Stimulated activated CD4-positive, alpha-beta T cell treated with anti-CD3 and anti-CD28 coated beads, Interleukin-15, amount 100 ng/mL, for 48 hours (primary cell): ENCODE results near the gene KIF23.

Source experiments
- DNase-seq, 2 donors: peaks; one replicate each; pipeline ENCODE4 v3.0.0-alpha.2; 2020; ENCODE audit warnings: low read depth in 2 of 2

The KIF23 gene

GRCh38 chr15:69463182-69463756 lies 49.1 kb downstream of the KIF23 start:
- DNase-seq: no peak

GRCh38 chr15:69465253-69465652 lies 51.1 kb downstream of the KIF23 start:
- DNase-seq: no peak

- no peak for DNase-seq
Measured at GRCh38 chr15:69466733-69467132, 52.6 kb downstream of the KIF23 start.

DNA sequence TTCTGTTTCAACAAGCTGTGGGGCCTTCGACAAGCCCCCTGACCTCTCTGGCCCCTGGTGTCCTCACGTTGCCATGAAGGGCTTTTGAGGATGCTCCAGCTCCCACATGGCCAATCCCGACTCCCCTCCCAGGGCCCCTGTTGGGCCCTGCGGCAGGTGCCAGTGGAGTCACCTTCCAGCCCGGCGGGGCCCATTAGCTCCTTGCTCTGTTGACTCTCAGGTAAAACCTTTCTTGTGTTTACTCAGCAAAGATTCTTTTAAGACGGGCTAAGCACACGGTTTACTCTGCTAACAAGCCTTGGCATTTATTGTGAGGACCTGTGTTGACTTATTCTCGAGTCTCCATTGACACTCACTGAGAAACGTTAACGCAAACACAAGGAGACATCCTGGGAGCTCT lies 53.5 kb downstream of the KIF23 start:
- DNase-seq: no peak

DNA sequence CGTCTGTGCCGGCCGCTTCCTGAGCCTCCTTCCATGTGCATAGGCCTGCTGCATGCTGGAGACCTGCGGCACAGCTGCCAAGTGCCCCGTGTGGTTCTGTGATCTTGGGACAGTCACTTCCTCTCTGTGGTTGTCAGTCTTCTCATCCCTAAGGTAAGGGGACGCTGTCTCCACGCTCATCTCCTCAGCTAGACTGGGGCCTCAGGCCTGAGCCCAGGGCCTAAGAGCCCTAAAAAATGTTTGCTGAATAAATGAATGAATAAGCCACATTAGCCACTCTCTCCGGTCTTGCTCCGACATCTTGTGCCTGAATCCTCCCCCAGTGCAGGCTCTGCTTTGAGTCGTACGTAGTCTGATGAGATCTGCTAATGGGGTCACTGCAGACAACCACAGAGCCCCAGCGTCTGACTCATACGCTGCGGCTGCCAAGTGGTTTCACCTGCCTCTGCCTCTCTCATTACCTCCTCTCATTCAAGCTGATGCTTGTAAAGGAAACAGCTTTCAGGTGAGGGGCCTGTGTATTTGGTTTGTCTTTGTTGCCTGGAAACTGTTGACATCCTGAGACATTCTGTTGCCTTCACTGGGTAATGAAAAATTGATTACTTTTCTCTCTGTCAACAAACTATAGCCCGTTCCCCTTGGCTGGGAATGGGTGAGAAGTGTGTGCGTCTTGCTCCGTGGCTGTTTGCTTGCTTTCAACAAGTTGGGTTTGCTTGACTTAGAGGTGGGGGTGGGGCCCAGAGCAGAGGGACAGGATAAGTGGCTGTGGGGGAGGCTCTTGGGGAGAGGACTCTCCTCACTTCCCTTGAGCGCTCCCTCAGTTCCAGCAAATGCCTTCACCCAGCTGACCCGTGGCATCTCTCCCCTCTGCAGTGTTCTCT lies 54.3 kb downstream of the KIF23 start:
- DNase-seq: peak; percentile 71 to 73

- DNase-seq: no peak
Measured at GRCh38 chr15:69469467-69470201, 55.5 kb downstream of the KIF23 start.

- DNase-seq: no peak
Measured at GRCh38 chr15:69472046-69472445, 57.9 kb downstream of the KIF23 start.

DNA sequence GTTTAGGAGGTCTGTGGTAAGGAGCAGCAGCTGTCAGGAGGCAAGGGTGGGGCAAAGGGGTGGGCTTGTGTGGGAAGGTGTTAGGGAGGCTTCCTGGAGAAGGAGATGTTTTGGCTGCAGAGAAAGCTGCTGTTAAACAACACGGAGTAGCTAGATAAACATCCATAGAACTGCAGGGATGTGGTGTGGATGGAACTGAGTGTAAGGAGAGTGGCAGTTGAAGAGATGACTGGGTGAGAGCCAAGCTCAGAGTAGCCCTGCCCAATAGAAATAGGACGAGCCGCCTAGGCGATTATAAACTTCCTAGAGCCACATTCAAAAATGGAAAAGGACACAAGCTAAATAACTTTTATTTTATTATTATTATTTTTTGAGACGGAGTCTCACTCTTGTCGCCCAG lies 58.4 kb downstream of the KIF23 start:
- DNase-seq: no peak

GRCh38 chr15:69474291-69474690 lies 60.1 kb downstream of the KIF23 start:
- DNase-seq: no peak

DNA sequence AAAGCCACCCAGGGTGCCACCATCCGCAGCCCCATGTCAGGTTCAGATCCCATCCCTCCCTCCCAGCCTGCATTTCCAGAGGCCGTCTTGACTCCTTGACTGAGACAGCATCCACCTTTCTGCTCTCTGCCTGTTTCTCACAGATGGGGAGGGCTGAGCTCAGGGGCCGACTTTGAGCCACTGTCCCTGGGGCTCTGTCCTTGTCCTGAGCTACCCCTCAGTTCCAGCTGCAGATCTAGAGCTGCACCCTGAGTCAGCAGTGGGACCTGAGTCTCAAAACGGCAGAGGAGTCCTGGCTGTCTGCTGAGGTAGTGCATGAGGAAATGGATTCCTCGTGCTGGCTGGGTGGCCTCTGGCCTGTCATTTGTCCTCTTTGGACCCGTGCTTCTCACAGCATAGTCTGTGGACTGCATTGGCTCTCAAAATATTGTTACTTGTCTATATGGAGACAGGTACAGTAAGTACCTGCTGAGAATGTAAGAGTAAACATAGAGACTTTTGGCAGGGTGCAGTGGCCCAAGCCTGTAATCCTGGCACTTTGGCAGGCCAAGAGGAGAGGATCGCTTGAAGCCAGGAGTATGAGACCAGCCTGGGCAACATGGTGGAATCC lies 60.8 kb downstream of the KIF23 start:
- no peak for DNase-seq

DNA sequence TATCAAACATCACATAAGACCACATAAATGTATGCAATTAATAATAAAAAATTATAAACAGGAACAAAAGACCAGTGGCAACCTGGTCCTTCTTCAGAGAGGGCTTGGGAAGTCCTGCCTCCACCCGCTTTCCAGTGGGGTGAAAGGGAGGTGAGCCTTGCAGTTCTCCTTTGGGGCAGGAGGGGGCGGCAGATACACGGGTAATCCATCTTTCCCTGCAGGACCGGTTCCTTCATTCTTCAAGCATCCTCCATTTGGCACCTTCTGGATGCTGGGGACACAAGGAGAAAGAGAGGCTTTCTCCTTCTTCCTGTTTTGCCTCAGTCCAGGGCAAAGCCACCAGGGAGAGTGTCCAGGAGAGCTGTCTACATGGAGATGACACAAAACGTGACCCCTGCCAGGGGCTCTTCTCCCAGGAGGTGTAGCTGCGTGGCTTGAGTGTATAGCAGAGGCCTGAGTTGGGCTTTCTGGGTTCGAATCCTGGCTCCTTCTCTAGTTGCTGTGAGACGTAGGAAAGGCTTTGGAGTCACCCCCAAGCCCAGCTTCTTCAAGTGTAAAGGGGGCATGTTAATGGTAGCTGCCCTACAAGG lies 61.7 kb downstream of the KIF23 start:
- DNase-seq: peak in 1 of 2 donors; percentile 67

DNA sequence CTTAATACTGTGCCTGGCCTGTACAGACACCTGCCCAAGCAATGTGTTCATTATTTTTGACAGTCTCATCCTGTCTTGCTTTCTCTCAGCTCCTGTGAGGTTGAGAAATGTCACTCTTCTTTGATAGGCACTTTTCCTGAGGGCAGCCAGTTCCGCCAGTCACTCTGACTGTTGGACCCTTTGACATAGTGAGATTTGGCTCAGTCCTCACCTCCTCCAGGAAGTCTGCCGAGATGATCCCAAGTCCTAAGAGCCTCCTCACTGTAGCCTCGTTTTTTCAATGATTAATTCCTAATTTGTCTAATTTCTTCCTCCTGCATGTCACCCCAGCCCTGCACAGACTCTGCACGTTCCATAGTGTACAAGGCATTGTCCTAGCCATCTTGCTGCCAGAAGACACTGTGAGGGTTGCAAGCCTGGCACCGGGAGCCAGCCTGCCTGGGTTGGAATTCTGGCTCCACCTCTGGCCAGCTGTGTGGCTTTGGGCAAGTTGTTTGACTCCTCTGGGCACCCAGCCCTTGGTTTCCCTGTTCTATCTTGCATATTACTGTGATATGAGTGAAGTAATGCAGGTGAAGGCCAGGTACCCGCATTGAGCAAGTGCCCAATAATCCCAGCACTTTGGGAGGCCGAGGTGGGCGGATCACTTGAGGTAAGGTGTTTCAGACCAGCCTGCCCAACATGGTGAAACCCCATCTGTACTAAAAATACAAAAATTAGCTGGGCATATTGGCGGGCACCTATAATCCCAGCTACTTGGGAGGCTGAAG lies 62.7 kb downstream of the KIF23 start:
- no peak for DNase-seq

DNA sequence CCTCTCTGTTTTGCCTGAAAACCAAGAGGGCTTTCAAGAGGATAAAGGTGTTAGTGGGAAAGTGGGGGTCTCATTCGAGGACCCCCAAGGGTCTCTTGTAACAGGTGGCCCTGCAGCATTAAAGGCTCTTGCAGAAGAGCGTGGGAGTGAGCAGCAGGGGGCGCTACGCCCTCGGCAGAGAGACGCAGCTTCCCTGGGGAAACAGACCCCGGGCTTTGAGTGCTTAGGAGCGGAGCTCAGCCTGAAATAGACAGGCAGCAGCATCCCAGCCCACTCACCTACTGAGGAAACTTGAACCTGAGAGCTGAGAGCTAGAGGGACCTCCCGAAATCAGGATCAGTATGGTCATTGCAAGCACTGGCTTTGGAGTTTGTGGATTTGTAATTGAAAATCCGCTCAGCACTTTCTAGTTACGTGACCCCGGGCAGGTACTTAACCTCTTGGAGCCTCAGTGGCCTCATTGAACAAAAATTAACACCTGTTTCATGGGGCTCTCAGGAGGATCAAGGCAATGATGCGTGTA lies 64.2 kb downstream of the KIF23 start:
- peak in 1 of 2 donors; percentile 46 for DNase-seq

DNA sequence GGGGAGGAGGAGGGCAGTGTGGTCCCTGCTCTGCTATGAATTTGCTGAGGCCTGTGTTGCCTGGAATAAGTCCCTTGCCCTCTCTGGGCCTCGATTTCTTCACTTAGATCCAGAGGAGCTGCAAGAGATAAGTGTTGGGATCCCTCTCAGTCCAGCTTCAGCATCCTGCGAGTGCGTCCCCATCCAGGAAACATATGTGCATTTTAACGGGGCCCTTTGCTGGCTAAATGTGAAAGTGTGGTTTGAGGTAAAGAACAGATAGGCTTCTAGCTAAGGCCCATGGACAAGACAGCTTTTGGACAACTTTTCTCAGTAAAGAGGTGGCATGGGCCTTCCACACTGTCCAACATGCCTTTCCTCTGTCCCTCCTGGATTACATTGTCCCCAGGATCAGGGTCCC lies 64.9 kb downstream of the KIF23 start:
- DNase-seq: no peak

GRCh38 chr15:69479971-69480370 lies 65.8 kb downstream of the KIF23 start:
- DNase-seq: no peak

GRCh38 chr15:69480932-69481331 lies 66.8 kb downstream of the KIF23 start:
- no peak for DNase-seq

DNA sequence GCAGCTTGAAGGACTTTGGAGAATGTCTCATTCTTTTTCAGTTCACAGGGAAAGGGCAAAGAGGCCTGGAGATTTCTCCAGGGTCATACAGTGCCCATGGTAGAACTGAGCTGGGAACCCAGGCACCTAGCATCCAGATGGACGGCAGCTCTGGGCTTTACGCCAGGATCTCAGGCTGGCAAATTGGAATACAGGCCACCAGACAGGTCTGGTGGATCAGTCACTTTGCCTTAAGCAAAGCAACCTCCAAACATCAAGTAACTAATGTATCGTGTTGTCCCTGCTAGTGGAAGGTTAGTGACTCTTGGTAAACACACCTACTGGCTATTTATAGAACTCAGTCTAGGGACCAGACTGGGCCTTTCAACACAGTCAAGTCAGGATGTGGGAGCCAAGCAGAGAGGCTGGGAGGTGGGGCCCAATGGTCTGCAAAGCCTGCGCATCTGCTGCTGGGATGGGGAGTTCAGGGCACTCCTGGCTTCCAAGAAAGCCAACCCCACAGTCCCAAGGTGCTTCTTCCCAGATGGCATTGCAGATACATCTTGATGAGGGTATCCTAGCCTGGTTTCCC lies 68.6 kb downstream of the KIF23 start:
- no peak for DNase-seq

DNA sequence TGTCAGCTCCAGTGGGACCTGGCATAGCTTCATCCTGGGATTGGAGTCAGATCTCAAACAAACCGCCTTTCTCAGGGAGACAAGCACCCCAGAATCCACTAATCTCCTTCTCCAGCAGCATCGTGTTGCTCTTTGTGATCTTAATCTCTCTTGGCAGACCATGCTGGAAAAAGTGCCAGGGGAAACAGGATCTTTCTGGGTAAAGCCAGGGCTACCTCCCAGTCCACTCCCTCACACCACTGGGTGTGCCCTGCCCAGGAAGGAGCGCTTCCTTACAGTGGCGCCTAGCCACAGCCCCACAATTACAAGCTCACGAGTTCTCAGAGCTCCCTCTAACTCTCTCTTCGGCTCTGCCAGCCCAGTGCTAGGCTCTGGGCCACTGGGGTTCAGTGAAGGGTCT lies 70.7 kb downstream of the KIF23 start:
- no peak for DNase-seq

- DNase-seq: no peak
Measured at GRCh38 chr15:69486481-69487110, 72.4 kb downstream of the KIF23 start.

- DNase-seq: no peak
Measured at GRCh38 chr15:69489073-69489571, 75.0 kb downstream of the KIF23 start.
